IPS-18a (cell line): ENCODE results near the gene CRACR2B.

Experiments used
- H3K27ac ChIP-seq: one replicate; pipeline ENCODE4 v1.5.1; 2013; ENCODE audit warnings: low read length
- H3K27me3 ChIP-seq: one replicate; pipeline ENCODE4 v1.6.1; 2013; ENCODE audit warnings: mild to moderate bottlenecking, low read length; ENCODE audit not compliant: control insufficient read depth, insufficient read depth
- H3K36me3 ChIP-seq: one replicate; pipeline ENCODE4 v1.6.1; 2013; ENCODE audit warnings: low read depth, low read length; ENCODE audit not compliant: control insufficient read depth
- H3K4me1 ChIP-seq: one replicate; pipeline ENCODE4 v1.6.1; 2013; ENCODE audit warnings: low read depth, low read length; ENCODE audit not compliant: control insufficient read depth
- H3K4me3 ChIP-seq: one replicate; pipeline ENCODE4 v1.5.1; 2013; ENCODE audit warnings: low read length
- H3K9ac ChIP-seq: one replicate; pipeline ENCODE4 v1.6.1; 2013; ENCODE audit warnings: mild to moderate bottlenecking, low read length, moderate library complexity
- H3K9me3 ChIP-seq: one replicate; pipeline ENCODE4 v1.6.1; 2013; ENCODE audit warnings: low read depth, low read length; ENCODE audit not compliant: control insufficient read depth

CRACR2B gene

DNA sequence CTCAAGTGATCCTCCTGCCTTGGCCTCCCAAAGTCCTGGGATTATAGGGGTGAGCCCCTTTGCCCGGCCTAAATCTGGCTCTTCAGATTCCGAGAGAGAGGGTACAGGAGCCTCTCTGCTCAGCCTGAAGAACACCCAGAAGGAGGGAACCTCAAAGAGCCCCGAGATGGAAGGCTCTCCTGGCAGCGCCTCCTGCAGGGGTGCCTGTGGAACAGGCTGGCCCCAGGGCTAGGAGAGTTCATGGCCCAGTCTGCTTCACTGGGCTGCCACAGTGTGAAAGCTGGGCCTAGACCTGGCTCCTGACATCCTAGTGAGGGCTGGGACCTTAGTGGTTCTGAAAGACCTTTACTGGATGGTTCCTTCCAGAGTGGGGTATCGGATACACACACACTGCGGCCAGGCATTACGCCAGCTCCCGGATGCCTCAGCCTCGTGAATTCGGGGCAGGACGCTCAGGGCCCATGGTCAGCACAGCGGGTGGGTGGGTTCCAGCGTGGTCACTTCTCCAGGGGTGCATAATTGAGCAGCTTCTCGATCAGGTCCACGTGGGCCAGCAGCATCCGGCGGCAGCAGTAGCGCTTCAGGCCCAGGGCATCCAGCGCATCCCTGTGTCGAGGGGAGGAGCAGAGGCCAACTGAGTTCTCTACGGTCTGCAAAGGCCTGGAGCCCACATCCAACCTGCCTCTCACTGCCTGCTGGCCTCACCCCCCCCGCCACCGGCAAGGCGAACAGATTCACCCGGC, 12.3 kb downstream of the CRACR2B start:
- H3K4me3 ChIP-seq = no peak overlapping the region
- peaks cover 22% of the 10 kb centered on the region for H3K36me3 ChIP-seq
- H3K27me3 ChIP-seq = no peaks in the 10 kb centered on the region
- no peaks in the 10 kb centered on the region for H3K9me3 ChIP-seq
- H3K9ac ChIP-seq = no peak overlapping the region
- peaks cover 8% of the 10 kb centered on the region for H3K4me1 ChIP-seq
- H3K27ac ChIP-seq = no peak overlapping the region

DNA sequence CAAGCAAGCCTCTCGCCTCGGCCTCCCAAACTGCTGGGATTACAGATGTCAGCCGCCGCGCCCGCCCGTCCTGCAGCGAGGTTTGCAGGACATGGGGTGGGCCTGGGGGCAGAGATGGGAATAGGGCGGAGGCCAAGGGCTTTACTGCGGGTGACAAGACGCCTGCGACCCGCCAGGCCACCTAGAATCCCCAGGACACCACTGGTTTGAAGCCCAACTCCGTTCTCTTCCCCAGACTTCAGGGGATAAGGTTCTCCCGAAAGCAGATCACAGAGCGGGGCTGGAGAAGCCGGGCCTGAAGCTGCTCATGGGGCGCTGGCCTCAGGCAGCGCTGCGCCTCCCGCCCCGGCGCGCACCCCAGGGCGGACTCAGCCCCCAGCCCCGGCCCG, 14.3 kb downstream of the CRACR2B start:
- peaks cover 22% of the 10 kb centered on the region for H3K36me3 ChIP-seq
- peak overlapping the region; percentile 85 for H3K9ac ChIP-seq
- H3K27me3 ChIP-seq = peaks cover 4% of the 10 kb centered on the region
- peaks cover 13% of the 10 kb centered on the region for H3K4me1 ChIP-seq
- peak overlapping the region; percentile 89 for H3K4me3 ChIP-seq
- H3K27ac ChIP-seq = no peak overlapping the region
- H3K9me3 ChIP-seq = no peaks in the 10 kb centered on the region

DNA sequence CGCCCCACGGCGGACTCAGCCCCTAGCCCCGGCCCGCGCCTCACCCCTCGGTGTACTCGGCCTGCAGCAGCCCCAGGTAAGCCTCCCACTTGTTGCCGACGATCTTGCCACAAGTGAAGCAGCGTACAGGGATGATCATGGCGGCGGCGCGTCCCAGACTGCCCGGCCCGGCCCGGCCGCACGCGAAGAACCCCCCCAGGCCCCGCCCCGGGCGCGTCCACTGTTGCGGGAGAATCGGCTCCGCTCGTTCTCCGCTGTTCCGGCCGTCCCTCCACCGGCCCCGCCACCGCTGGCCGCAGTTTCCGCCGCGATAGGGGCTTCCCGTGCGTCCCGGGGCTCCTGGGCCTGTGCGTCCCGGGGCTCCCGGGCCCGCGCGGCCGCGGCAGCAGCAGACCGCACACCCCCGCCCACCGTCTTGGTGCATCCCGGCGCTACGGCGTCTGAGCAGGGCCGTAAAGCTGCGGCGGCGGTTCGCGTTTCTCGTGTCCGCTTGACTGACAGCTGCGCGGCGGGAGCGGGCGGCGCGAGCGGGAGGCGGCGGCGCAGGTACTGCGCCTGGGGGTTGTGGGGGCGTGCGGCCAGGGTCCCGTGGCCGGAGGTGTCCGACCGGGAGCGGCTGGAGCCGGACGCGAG, 14.8 kb downstream of the CRACR2B start, which contains the start of the genes POLR2L and TSPAN4:
POLR2L (minus strand) TSS at position 160 of the 633 bp plus-strand sequence; CDS start at position 139, 21 bp downstream.
TSPAN4 (plus strand) TSS at position 483 of the 633 bp plus-strand sequence. CDS start 7,453 bp downstream, outside the sequence.
- Histone ChIP-seq H3K4me3 (peak within 1 kb of the TSS; percentile 89), H3K9ac (peak within 1 kb of the TSS; percentile 85), H3K4me1 (peaks cover 13% of the 10 kb centered on the region), H3K27me3 (peaks cover 4% of the 10 kb centered on the region), H3K9me3 (no peaks in the 10 kb centered on the region), H3K36me3 (peaks cover 22% of the 10 kb centered on the region), H3K27ac (peak within 1 kb of the TSS; percentile 91)

DNA sequence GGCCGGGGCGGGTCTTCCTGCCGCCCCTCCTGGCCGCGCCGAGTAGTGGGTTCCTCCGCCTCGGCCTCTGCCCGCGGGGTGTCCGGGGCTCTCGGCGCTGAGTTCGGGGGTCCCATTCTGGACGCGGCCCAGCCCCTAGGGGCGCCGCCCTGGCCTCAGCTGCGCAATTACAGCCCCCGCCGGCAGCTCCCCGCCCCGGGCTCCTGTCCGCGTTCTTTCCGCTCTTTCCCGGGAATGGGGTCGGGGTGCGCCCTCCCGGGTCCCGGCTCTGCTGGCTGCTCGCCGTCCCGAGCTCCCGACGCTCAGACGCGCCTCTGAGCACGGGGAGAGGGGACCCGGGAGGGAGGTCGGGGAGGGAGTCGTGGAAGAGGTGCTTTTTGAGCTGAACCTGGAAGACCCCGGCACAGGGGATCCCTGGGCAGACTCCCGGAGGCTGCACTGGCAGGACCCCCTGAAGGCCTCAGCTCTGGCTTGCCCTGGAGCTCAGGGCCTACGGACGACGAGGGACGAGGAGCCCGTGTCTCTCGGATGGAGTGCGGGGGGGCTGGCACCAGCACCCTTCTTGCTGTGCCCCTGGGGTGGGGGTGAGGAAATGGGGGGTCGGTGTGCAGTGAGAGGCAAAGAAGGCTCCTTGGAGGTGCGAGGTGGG, 15.5 kb downstream of the CRACR2B start:
- peaks cover 13% of the 10 kb centered on the region for H3K4me1 ChIP-seq
- H3K9ac ChIP-seq = peak overlapping the region; percentile 45
- peak overlapping the region; percentile 89 for H3K4me3 ChIP-seq
- no peaks in the 10 kb centered on the region for H3K9me3 ChIP-seq
- H3K27ac ChIP-seq = no peak overlapping the region
- peaks cover 22% of the 10 kb centered on the region for H3K36me3 ChIP-seq
- H3K27me3 ChIP-seq = peaks cover 4% of the 10 kb centered on the region

DNA sequence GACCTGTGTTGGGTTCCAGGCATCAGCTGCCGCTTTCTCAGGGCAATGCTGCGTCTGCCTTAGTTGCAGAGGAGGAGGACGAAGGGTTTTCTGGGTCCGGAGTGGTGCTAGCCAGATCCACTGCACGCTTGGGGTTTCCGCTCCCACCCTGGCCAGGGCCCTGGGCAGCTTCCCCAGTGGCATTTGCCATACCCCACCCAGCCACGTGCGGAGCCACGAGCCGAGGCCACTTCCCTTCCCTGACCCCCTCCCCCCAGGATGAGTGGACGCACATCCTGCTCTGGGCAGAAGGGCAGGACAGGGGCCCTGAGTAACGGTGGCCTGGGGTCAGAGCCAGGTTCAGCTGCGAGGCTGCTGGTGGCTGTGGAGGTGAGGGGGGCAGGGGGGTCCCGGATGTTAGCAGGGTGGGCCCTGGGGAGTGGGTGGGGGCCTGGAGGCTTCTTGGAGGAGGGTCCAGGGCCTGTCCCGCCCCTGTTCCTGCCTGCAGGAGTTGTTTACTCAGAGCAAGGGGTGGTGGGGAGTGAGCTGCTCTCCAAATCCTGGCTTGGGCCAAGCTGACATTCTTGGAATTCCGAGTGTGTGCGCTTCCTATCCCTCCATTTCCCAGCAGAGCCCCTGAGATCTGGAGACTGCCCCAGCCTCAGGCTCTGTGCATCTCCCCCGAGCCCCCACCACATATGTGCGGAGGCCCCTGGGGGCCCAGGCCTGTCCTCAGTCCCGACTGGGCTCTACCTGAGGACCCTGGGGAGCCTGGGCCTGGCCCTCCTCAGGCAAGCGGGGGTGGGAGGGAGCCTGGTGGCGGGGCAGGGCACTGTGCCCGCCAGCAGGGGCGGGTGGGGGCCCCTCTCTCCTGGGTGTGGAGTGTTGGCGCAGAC, 16.3 kb downstream of the CRACR2B start:
- no peaks in the 10 kb centered on the region for H3K9me3 ChIP-seq
- H3K4me1 ChIP-seq = peaks cover 20% of the 10 kb centered on the region
- H3K9ac ChIP-seq = peak overlapping the region; percentile 27
- H3K4me3 ChIP-seq = peak overlapping the region; percentile 89
- peaks cover 16% of the 10 kb centered on the region for H3K36me3 ChIP-seq
- no peak overlapping the region for H3K27ac ChIP-seq
- H3K27me3 ChIP-seq = peaks cover 13% of the 10 kb centered on the region

DNA sequence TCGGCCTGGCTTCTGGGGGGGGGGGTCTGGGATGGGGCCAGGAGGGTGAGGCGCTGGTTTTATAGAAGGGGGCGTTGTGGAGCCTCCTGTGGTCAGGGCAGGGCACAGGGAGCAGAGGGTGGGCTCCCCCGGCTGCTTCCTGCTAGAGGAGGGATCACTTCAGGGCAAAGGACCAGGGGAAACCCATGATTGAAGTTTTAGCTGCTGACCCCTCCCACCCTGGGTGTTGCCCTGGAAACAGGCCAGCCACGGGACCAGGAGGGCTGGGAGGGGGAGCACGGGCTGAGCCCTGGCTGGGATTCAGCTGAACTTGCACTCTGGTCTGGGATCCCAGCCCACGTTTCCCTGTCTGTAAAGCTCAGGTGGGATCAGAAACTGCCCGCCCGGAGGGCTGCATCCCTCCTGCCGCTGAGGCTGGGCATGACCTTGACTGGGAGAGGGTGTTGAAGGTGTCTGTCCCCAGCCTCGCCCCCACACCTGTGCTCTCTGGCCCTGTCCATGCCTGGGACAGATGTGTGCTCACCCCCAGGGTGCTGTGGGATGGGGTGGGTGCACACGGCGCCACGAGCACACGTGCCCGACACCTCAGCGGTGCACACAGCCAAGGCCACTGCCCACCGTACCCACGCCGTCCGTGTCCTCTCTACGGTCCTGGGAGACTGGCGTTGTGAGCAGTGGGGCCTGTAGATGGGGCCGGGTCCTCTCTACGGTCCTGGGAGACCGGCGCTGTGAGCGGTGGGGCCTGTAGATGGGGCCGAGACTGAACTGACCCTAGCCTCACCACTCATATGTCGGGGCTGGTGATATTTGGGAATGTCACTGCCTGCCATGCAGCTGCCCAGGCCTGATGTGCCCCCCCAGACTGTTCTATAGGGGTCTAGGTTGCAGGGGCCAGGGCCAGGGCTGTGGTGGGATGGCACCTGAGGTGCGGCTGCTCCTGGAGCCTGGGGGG, 17.2 kb downstream of the CRACR2B start:
- Histone ChIP-seq H3K9ac (peak overlapping the region; percentile 27), H3K27ac (no peak overlapping the region), H3K36me3 (peaks cover 7% of the 10 kb centered on the region), H3K27me3 (peaks cover 14% of the 10 kb centered on the region), H3K4me1 (peaks cover 22% of the 10 kb centered on the region), H3K9me3 (no peaks in the 10 kb centered on the region), H3K4me3 (peak overlapping the region; percentile 89)

DNA sequence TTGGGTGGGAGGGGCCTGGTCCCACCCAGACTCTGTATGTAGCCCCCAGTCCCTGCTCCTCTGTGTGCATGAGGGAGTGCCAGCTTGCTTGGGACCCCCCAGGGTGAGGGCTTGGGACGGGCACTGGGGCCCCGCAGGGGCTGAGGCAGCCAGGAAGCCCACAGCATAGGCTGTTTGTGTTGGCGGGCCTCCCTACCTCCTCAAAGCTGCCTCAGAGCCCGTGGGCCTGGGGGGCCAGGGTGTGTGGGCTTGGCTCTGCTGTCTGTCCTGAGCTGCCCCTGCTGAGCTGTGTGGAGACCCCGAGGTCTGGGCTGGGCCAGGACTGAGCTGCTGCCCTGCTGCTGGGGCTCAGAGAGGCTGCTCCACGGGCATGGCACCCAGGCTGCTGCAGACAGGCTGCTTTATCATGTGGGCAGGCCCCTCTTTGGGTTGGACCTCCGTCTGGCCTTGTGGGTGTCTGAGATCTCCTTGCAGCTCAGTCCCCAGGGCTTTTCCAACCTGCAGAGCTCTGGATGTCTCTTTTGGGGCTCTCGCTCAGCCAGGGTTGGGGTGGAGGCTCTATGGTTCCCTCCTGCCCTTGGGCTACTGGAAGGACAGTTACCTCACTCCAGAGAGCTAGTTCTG, 18.3 kb downstream of the CRACR2B start:
- H3K4me1 ChIP-seq = peaks cover 22% of the 10 kb centered on the region
- H3K9ac ChIP-seq = no peak overlapping the region
- no peak overlapping the region for H3K27ac ChIP-seq
- peaks cover 24% of the 10 kb centered on the region for H3K27me3 ChIP-seq
- H3K9me3 ChIP-seq = no peaks in the 10 kb centered on the region
- no peak overlapping the region for H3K4me3 ChIP-seq
- H3K36me3 ChIP-seq = no peaks in the 10 kb centered on the region

DNA sequence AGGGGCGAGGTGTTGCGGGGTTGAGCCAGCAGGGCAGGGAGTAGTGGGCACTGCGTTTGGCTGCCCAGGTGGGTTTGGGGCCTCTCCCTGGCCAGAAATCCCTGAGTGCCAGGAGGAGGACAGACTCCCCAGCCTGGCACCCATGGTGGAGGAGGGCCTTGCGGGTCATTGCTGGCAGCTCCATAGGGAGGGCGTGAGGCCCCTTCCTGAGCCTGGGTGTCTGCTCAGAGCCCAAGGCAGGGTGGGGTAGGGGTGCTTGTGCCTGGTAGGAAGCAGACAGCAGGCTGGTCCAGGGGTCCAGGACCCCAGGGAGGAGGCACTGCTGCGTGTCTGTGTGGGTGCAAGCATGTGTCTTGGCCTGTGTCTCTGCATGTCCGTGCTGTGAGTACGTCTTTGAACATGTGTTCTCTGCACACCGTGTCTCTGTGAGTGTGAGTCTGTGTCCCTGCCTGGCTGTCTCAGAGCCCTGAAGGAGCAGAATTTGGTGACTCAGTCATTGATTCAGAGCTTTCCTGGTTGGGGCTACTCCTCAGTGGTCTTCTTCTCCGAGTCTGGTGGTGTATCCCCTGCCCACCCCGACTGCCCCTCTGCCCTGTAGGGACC, 18.9 kb downstream of the CRACR2B start:
- no peak overlapping the region for H3K9ac ChIP-seq
- H3K9me3 ChIP-seq = no peaks in the 10 kb centered on the region
- H3K27ac ChIP-seq = no peak overlapping the region
- H3K36me3 ChIP-seq = no peaks in the 10 kb centered on the region
- peaks cover 22% of the 10 kb centered on the region for H3K4me1 ChIP-seq
- H3K4me3 ChIP-seq = no peak overlapping the region
- H3K27me3 ChIP-seq = peaks cover 24% of the 10 kb centered on the region

DNA sequence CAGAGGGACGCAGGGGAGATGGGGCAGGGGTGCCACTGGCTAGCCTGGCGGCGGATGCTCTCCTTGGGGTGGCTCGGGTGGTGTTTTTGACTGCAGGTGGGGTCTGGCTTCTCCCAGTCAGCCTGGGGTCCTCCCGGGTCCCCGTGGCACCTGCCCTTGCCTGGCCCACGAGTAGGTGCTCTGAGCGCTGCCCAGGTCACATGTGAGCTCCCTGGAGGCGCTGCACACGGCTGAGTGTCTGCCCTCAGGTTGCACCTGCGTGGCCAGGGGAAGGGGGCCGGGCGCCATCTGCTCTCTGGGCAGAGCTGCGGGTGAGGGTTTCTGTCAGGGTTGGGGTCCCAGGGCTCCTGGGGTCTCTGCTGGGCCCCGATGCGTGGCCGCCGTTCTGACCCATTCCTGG, 20.2 kb downstream of the CRACR2B start:
- H3K4me3 ChIP-seq = no peak overlapping the region
- no peaks in the 10 kb centered on the region for H3K9me3 ChIP-seq
- peaks cover 24% of the 10 kb centered on the region for H3K27me3 ChIP-seq
- no peaks in the 10 kb centered on the region for H3K36me3 ChIP-seq
- H3K27ac ChIP-seq = no peak overlapping the region
- H3K4me1 ChIP-seq = peaks cover 22% of the 10 kb centered on the region
- no peak overlapping the region for H3K9ac ChIP-seq
